GM18499 (cell line): ENCODE data around the gene CFAP61.
"Not testable (repeated sequence)": the region's sequence is repeated elsewhere in the genome, so short reads cannot be mapped to it uniquely, and the experiment has no call there.

ENCODE experiments used
- ATAC-seq: cut with Tn5 transposase; IDR thresholded peaks from one replicate; pipeline ENCODE4 v1.9.1; 2021; ENCODE audit warnings: moderate number of reproducible peaks; ENCODE audit not compliant: insufficient read depth, unreplicated experiment

The CFAP61 gene

GRCh38 chr20:20225325-20226043 is 173.2 kb downstream of the CFAP61 start:
- ATAC-seq = no peak

DNA sequence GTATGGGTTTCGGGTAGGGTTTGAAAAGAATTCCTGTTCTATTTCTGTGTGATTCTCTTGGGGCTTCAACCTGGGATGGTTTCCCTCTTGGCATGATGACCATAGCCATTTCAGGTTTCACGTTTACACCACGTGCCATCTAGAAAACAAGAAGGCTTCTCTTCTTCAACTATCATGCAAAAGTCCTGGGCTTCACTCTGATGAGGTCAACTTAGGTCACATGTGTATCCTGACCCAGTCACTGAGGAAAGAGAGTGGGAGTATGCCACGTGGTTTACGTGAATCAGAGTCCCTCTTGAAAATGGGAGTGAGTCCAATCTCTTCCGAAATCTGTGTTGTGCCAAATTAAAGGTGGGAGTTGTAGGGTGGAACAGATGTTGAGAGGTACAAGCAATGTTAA is 174.2 kb downstream of the CFAP61 start:
- no peak for ATAC-seq

DNA sequence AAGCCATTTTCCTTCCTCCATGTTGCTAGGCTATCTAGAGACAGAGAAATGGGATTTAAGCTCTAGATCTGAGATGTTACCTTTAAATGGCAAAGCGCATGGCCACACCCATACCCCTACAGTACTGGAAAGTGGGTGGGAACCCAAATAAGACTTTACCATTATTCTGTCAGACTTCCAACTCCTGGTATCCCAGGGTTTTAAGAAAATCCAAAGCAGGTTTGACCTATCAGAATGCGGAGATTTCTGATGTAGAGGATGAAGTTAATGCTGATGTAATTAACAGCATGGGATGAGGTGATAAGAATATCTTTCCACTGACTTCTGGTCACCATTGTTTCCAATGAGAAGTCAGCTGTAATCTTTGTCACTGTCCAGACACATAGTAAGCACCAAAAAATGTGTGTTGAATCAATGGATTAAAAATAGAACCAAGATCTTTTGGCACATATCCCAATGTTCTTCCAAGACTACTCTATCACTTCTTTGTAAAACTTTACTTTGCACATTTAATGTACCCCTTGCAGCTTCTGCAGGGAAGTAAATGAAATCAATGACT is 174.8 kb downstream of the CFAP61 start:
- no peak for ATAC-seq

DNA sequence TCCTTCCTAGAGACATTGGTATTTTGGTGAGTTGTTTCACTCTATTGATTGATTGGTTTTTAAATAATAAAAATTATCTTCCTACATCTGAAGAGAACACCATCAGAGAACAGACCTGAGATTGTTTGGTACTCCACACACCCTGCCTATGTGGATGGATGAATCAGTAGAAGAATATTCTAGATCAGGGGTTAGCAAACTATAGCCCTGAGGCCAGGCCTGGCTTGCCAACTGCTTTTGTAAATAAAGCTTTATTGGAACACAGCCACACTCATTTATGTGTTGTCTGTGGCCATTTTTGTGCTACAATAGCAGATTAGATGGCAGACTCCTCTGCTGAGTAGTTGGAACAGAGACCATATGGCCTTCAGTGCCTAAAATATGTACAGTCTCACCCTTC is 176.0 kb downstream of the CFAP61 start:
- ATAC-seq = no peak

GRCh38 chr20:20229595-20229994 is 177.3 kb downstream of the CFAP61 start:
- peak; percentile 64 for ATAC-seq

- ATAC-seq = no peak
These were observed 178.4 kb downstream of the CFAP61 start for GRCh38 chr20:20230741-20231140.

DNA sequence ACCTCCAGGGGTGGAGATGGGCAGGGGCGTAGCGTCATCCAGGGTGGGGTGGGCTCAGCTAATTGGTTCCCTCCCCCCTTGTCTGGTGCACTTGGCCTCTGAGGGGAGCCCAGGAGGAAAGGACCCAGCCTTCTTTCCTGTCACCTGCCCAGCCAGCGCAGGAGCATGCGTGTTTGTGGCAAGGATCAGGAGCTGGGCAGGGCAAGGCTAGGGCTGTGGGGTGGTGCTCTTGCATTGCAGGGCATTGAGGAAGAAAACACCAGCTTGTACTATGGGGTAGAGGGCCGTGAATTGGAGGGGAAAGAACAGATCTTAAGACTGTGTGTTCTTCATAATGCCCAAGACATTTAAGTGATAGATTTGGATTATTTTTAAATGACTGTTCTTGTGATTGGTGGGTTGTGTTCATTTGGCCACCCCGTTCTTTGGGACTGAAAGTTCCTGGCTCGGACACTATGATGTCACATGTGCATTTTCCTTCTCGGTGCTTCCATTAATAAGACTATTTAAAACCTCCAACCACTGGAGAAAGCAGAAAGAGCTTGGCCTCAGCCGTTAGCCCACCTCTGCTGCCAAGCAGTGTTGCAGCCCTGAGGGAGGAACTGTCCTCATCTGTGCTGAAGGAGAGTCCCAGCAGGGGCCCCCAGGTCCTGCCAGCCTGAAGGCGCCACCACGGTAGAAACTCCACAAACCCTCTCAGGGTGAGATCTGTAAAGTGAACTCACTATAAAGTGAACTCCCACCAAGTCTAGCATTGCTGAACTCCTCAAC is 179.4 kb downstream of the CFAP61 start:
- no peak for ATAC-seq

- no peak for ATAC-seq
These were observed 180.7 kb downstream of the CFAP61 start for GRCh38 chr20:20233041-20233514.

GRCh38 chr20:20235681-20236080 is 183.3 kb downstream of the CFAP61 start:
- ATAC-seq = no peak

DNA sequence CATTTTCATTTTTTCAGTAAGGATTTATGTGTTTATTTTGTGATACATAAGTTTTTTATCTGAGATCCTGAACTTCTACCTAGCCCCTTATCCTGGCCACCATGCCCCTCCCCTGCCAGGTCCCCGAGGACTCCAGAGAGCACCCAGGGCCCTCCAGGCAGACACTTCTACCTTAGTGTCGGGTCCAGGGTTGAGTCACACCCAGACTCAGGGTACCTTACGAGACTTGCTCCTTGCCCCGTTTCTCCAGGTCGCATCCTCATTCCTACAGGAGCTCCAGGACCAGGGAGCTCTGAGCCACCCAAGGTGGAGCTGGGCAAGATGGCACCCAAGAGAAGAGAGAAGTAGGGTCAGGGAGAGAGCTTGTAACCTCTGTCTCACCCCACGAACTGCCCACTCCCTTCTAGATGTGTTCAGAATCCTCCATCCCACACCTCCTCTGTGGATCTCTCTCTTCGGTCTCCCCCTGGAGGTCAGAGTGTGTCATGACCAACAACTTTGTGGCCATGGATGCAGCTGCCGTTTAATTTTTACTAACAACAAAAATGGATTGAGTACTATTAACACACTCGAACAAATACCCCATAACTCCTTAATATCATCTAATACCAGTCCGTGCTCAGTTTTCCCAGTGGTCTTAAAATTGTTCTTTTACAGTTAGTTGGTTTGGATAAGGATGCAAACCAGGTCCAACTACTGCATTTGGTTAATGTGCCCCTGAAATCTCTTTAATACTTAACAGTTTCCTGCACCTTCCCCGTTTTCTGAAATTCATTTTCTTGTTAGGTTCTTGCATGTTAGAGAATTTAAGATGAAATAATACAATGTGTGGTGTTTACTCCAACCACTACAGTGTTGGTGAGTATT is 185.0 kb downstream of the CFAP61 start:
- peak; percentile 53 for ATAC-seq

DNA sequence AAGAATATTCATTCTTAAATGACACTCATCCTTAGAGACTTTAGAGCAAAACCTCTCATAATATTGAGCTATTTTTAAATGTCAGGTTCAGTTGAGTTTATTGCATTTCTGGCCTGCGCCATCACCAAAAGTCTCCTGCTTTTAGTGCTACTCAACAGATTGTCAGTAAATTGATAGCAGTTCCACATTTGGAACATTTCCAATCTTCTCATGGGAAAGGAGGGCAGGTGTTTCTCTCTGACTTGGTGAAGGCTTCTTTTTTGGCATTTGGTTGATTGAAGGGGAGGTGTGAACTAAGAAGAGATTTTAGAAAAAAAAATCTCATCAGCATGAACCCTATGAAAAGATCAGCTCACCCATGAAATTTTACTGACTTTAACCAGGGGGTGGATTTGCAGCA is 189.6 kb downstream of the CFAP61 start:
- no peak for ATAC-seq

DNA sequence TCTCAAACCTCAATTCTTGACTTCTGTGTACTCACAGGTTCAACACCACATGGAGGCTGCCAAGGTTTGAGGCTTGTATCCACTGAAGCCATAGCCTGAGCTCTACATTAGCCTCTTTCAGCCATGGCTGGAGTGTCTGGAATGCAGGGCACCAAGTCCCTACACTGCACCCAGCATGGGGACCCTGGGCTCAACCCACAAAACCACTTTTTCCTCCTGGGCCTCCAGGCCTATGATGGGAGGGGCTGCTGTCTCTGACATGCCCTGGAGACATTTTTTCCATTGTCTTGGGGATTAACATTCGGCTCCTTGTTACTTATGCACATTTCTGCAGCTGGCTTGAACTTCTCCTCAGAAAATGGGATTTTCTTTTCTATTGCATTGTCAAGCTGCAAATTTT is 192.1 kb downstream of the CFAP61 start:
- not testable (repeated sequence) for ATAC-seq

DNA sequence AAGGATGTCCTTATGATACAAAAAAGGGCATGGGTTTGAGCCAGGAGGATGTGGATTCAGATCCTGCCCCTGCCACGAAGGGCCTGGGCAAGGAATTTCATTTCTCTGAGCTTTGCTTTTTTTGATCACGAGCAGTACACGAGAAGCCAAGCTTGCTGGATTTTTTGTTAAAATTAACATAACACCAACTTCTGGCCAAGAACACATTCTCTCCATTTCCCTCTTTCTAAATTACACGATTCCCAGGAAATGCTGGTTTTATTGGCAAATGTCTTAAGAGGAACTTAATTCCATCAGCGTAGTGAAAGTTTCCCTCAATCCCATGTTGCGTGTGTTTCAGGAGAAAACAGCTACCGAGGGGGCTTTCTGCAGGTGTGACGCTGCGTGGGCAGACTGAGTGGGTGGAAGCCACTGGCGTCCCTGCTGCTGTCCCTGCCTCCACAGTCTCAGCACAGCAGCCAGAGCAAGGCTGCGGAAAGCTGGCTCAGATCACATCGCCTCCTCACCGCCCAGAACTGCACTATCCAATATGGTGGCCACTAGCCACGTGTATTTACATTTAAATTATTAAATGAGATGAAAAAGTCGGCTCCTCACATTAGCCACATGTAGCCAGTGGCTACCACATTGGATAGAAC is 194.8 kb downstream of the CFAP61 start:
- ATAC-seq = no peak

GRCh38 chr20:20248620-20249200 is 196.4 kb downstream of the CFAP61 start:
- no peak for ATAC-seq

GRCh38 chr20:20251317-20251716 is 199.0 kb downstream of the CFAP61 start:
- ATAC-seq = no peak

DNA sequence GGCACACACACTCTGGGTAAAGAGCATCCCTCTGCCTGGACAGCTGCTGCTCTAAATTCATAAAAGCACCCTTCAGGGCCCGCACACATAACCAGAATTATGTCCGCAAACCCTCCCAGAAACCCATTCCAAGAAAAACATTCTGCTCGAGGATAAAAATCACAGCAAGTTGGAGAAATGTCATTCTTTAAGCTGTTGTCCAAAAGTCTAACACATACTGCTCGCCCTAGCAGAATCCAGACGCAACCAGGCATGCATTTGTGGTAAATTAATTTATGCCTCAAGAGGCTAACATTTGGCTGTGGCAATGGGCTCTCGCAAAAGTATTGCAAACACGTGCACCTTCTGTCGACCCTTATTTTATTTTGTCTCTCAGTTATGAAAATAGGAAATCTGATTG is 199.5 kb downstream of the CFAP61 start:
- no peak for ATAC-seq

DNA sequence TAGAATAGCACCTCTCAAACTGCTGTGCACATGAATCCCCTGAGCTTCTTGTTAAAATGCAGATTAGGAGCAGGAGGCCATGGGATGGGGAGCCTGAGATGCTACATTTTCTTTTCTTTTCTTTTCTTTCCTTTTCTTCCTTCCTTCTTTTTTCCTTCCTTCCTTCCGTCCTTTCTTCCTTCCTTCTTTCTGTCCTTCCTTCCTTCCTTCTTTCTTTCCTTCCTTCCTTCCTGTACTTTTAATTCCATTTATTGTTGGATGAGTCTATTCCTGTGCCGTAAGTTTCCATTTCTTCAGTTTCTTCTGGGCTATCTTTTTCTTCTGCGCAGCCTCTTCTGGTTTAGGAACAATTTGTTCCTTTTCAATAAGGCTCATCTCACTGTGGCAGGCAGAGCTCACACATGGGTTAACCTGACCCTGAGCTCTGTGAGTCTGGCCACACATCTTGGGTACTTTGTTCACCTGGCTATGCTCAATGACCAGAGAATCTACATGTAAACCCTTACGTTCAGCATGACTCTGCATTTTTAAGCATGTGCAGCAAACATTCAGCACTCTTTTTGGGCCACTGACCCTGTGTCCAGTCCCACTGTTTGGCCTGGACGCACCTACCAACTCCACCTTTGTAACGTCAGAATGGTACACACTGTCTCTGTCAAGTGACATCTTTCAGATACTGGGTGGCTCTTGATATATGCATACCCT is 200.9 kb downstream of the CFAP61 start:
- ATAC-seq = no peak

GRCh38 chr20:20253744-20254330 is 201.5 kb downstream of the CFAP61 start:
- ATAC-seq = no peak

DNA sequence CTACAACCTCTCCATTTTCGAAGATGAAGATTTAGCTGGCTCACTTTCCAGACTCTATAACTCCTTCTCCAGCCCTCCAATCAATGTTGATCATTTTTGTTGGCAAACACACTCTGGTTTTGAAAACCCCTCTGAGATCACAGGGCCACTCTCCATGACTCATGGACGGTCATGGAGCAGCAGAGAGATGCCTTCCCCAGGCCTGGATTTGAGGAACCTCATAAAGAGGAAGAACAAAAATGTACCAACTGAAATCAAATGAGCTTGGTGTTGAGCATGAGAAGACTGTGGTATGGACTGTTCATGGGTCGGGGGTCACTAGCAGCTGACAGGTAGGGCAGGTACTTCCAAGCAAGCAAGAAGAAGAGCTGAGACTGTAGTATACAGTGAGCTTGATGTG is 202.8 kb downstream of the CFAP61 start:
- ATAC-seq = no peak
